A549 treated with CORT108297 at 1 μM for 4 hours (cell line): ENCODE results near the gene CA12. TPM values are rescaled to one million over a fixed set of nuclear protein-coding genes. Genes with fewer than 3 reads are reported as not detected.

ENCODE experiments used
- total RNA-seq: library from RNA; stranded (reverse); fragments of 200-300 nt; extraction: Qiagen RNA extraction; gene quantifications from 5 replicates; pipeline ENCODE4 v1.2.3, GENCODE V29; 2022

CA12 gene
- 148 to 171 TPM (median 161 TPM) in 5 replicates for total RNA-seq

DNA sequence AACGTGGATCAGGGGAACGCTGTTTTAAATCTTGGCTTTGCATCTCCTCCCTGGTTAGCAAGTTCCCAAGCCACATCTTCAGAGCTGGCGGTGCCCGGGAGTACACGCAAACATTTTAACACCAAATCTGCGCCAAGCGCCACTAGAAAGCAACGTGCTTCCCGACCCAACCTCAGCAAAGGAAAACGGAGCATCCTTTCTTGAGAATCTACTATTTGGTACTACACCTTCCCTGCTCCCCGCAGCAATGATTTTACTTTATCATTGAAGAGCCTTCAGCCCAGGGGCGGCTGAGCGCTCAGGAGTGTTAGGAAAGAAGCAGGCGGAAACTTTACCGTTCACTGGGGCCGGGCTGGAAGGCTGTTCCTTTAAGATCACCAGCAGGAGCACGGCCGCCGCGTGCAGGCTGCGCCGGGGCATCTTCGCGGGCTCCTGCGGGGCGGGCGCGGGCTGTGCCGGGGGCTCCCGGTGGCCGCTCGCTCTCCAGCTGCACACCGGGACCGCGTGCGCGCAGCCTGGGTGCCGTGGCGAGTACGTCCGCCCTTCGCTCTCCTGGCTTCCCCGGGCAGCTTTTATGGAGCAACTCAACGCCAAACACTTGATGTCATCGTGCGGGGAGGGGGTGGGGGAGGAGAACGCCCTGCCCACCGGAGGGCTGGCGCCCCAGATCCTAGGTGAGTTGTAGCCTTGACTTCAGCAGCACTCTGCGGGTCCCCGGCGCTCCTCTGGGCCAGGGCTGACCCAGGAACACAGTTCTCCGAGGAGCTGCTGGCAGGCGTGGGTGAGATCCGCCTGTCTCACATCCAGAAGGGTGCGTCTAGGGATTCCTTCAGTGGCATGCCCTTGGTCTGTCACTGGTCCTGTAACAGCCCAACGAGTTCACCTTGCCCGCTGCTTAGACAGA is at the start of gene CA12:
Gene CA12 (minus strand): TSS at position 546 of the 904 bp plus-strand sequence. CDS start 126 bp downstream, at position 420.

GRCh38 chr15:63277038-63277892 is 104.4 kb downstream of the CA12 start, which contains the start of gene APH1B:
TSS of gene APH1B (plus strand) at chr15:63277605. CDS start at chr15:63277624, 19 bp downstream.

Other genes starting within 250 kb of the CA12 start
- 396 to 418 TPM (median 402 TPM) in 5 replicates for gene RPS27L, start 224.4 kb downstream of the CA12 start, total RNA-seq
- 9.3 to 16.1 TPM (median 12.1 TPM) in 5 replicates for gene RAB8B, start 192.2 kb downstream of the CA12 start, total RNA-seq
- 15.6 to 23.9 TPM (median 19.9 TPM) in 5 replicates for gene APH1B, start 104.2 kb downstream of the CA12 start, total RNA-seq
- 41.8 to 50.4 TPM (median 44.8 TPM) in 5 replicates for gene USP3, start 122.7 kb upstream of the CA12 start, total RNA-seq
- gene FBXL22, start 215.5 kb upstream of the CA12 start, total RNA-seq = 0.18 to 0.80 TPM (median 0.31 TPM) in 5 replicates